ENCODE results near the gene ISG15.
A peak's percentile ranks its signal among the peaks of the same experiment; 100 is the strongest.
"Not testable (repeated sequence)": the region's sequence is repeated elsewhere in the genome, so short reads cannot be mapped to it uniquely, and the experiment has no call there.

Gene ISG15

DNA sequence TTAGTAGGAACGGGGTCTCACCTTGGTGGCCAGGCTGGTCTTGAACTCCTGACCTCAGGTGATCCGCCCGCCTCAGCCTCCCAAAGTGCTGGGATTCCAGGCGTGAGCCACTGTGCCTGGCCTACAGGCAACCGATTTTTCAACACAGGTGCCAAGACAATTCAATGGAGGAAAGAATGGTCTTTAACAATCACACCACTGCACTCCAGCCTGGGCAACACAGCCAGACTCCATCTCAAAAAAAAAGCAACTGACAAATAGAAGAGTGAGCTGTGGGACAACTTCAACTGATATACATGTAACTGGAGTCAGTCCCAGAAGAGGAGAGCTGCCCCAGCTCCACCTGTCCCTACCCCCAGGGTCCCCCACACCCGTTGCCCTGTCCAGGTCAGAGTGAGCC lies 18.8 kb upstream of the ISG15 start:
- DNase-seq (ENCODE audit: low spot score), result not testable (repeated sequence)

DNA sequence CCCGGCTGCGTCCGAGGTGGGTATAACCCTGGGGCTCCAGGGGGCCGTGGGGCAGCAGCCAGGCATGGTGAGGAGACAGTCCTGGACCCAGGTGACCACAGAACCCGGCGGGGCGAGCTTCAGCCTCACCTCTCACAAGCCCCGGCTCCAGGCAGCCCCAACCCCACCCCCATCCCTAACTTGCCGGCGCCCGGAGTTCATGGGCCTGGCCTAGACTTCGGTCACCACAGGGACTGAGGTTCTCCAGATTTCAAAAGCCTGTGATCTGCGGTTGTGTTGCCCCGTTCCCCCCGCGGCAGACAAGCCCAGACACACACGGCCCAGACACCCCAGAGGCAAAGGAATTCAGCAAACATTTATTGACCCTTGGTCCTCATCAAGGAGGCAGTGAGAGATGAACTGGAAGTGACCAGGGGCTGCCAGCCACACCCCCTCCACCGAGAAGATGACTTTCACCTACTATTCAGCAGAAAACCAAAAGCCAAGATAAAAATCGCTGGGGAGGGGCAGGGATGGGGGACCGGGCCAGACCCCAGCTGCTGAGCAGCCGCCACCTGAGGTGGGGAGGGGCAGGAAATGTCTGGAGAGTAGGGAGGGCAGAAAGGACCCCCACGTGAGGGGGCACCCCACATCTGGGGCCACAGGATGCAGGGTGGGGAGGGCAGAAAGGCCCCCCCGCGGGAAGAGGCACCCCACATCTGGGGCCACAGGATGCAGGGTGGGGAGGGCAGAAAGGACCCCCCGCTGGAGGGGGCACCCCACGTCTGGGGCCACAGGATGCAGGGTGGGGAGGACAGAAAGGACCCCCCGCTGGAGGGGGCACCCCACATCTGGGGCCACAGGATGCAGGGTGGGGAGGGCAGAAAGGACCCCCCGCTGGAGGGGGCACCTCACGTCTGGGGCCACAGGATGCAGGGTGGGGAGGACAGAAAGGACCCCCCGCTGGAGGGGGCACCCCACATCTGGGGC lies 17.3 kb upstream of the ISG15 start:
- no peak for DNase-seq (ENCODE audit: low spot score)

- DNase-seq (ENCODE audit: low spot score), result no peak
Measured at GRCh38 chr1:996851-997712, 16.2 kb upstream of the ISG15 start.

DNA sequence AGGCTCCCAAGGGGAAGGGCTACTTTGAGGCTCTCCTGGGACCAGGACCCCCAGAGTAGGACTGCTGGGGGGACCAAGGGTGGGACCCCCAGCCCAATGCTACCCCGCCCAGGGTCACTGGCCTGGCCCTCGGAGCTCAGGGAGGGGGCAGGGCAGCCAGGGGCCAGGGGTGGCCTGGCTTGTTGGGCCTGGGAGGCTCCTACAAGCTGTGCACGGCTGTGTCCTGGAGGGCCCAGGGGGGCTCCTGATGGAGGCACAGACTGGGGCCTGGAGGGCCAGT lies 15.6 kb upstream of the ISG15 start:
- DNase-seq (ENCODE audit: low spot score), result no peak

DNA sequence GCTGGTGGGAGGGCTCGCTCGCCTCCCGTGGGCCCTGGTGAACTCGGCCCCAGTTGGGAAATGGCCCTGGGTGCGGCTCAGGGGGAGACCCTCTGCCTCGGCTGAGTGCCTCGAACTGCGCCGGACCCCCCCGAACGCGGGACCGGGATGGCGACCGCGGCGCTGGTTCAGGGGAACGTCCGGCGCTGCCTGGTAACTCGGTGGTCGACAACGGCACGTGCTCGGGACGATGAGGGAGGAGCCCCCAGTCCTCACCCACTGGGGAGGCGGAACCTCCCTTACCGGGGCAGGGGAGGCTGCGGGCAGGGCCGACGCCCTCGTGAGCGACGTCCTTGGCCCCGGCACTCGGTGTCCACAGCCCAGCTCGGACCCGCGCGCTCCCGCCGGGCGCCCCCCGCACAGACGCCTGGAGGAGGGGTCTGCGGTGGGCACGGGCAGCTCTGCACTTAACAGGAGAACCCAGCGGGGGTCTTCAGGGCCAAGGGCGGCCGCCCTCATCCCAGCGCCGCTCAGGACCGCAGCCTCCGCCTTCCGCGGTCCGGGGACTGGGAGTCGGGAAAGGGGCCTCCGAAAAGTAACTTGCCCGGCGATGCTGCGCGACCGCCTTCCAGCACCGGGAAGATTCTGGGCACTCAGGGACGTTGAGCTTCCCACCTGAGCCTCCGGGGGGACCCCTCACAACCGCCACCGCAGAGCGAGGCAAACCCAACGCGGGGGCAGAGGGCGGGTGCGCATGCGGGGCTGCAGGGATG lies 15.1 kb upstream of the ISG15 start:
- DNase-seq (ENCODE audit: low spot score), result peak; percentile 16

GRCh38 chr1:998745-998994 lies 14.6 kb upstream of the ISG15 start:
- DNase-seq (ENCODE audit: low spot score), result no peak

GRCh38 chr1:998995-999724 lies 14.1 kb upstream of the ISG15 start:
- peak; percentile 55 for DNase-seq (ENCODE audit: low spot score)

DNA sequence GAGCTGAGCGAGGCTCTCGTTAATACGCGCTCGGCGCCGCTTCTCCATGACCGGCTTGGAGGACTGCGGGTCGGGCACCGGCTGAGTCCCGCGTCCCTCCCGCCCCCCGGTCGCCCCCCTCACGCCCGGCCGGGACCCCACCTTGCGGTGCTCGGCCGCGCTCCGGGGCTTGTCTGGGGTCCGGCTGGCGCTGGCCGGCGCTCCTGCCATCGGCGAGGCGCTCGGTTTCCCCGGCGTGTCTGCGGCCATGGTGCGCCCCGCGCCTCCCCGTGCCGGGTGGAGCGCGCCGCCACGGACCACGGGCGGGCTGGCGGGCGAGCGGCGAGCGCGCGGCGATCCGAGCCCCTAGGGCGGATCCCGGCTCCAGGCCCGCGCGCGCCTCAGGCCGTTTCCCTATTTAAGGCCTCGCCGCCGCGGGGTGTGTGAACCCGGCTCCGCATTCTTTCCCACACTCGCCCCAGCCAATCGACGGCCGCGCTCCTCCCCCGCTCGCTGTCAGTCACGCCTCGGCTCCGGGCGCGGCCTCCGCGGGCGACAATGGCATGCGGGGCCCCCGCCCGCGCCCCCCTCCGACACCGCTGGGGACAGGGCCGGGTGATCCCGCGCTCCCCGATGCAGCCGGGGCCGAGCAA lies 13.5 kb upstream of the ISG15 start, which contains the start of gene HES4:
TSS of gene HES4 (minus strand) at position 373 of the 632 bp plus-strand sequence. CDS start at position 249, 124 bp downstream.
- DNase-seq (ENCODE audit: low spot score), result peak; percentile 95

GRCh38 chr1:1000357-1001056 lies 12.8 kb upstream of the ISG15 start:
- DNase-seq (ENCODE audit: low spot score), result peak; percentile 95

DNA sequence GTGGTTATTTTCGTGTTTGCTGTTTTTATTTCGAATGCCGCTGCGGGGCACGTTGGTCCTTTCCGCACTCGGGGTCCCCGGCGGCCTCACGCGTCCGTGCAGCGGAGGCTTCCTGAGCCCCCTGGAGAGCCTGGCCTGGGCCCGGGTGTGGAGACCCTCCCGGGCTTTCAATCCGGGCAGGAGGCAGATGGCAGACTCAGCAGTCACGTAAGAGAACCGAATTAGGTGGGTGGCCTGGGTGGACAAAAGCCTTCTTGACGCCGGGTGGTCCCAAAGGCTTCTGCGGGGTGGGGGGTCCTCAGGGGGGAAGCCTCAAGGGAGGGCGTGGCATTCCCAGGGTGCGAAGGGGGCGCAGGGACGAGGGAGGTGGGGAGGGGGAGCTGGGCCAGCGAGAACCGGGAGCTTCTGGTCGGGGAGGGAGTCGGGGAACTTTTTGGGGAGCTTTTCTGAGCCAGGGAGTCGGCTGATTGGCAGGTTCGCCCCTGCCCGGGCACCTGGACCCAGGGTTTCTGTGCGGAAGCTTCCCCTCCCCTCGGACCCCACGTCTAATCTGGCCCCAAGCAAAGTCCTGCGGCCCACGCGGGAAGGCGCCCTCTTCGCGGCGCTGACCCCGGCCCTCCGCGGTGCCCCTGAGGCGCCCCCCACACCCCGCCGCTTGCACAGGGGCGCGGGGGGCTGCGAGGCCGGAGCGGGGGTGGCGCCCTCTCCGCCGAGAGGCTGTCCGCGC lies 12.1 kb upstream of the ISG15 start:
- no peak for DNase-seq (ENCODE audit: low spot score)

DNA sequence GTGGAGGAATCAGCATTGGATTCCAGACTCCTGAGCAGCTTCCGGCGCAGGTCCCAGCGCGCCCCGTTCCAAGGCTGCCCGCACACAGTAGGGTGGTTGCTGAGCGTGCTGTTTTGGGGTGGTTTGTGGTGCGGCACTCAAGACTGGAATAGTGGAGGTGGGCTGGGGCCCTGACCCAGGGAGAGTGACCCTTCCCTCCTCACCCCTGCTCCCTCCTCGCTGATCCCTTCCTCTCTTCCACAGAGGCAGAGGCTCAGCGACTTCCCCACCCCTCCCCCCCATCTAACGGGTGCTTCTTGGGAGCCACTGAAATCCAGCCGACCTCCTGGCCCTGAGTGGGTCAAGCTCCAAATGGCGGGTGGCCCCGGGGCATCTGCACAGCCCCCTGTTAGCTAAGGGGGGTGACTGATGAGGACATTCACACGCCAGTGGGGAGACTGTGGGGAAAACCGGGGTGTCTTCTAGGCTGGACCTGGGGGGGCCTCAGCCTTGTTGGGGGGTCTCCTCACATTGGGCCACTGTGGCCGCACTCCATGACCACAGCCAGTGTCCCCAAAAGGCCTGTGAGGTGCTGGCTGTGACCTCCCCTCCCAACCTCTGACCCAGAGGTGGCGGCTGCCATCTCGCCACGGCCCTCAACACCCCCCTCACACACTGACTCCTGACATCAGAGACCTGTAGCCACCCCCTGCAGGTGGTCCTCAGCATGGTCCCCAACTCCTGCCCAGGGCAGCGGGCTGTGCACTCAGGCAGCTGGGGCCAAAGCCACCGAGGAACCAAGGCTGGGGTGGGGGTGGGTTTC lies 9.5 kb upstream of the ISG15 start:
- no peak for DNase-seq (ENCODE audit: low spot score)

- DNase-seq (ENCODE audit: low spot score), result no peak
Measured at GRCh38 chr1:1004420-1004779, 8.9 kb upstream of the ISG15 start.

GRCh38 chr1:1004780-1005697 lies 8.3 kb upstream of the ISG15 start:
- DNase-seq (ENCODE audit: low spot score), result peak; percentile 34

DNA sequence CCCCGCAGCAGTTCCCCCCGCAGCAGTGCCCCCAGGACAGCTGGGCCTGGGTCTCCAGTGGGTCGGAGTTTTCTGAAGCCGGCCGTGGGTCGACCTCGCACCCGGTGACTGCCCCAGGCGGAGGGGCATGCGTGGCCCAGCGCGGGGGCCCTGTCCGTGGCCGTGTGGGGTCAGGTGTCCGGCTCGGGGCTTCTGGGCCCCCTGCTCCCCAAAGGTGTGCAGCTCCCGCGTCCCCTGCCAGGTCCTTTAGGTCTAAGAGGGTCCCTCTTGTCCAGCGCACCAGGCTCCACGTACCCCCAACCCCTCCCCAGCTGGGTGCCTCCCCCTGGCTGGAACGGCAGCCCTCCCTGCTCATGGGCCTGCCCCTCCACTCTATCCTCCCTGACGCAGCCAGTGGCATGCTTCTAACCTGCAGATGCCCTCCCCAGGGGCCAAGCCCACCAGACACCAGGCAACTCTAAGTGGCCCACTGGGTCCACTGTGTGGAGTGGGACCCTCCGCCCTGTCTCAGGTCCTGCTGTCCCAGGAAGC lies 7.5 kb upstream of the ISG15 start:
- no peak for DNase-seq (ENCODE audit: low spot score)

DNA sequence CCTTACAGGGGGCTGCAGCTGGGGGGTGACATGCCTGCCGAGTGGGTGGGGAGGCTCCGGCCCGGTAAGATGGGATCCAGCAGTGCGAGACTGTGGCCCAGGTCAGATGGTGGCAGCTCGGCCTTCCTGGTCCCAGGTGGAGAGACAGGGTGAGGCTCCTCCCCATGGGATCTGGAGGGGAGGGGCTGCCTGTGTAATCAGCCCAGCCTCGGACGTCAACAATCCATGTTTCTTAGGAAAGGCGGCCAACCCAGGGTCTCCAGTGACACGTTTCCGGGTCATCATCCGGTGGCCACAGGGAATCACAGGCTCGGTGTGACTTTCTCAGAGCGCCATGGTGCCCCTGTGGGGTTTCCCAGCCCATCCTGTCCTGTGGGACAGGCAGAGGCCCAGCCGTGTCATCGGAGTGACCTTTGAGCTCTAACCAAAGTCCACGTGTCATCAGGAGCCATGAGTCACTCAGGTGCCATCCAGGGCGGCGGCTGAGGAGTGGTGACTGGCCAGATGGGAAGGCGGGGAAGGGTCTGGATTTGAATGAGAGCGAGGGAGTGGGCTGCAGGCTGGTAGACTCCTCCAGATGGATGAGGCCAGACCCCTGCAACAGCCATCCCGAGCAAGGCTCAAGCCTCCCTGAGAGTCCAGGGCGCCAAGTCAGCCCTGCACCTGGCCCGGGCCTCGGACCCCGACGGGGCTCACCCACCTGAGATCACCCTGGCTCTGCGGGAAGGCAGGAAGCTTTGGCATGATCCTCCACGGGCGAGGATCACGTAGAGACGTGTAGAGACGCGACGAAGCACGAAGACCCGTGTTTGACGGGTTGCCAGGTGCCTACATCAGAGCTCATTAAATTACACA lies 6.8 kb upstream of the ISG15 start:
- no peak for DNase-seq (ENCODE audit: low spot score)

- not testable (repeated sequence) for DNase-seq (ENCODE audit: low spot score)
Measured at GRCh38 chr1:1010131-1010530, 3.2 kb upstream of the ISG15 start.

GRCh38 chr1:1011396-1011949 lies 1.8 kb upstream of the ISG15 start:
- DNase-seq (ENCODE audit: low spot score), result no peak

Data from AG20443 (cell line).